ES-I3 (cell line): ENCODE results near the gene RPUSD4.
"Not testable (repeated sequence)": the region's sequence is repeated elsewhere in the genome, so short reads cannot be mapped to it uniquely, and the experiment has no call there.

Source experiments
- H3K36me3 ChIP-seq: 2 replicates; pipeline ENCODE4 v1.6.1; 2013; ENCODE audit warnings: mild to moderate bottlenecking, low read length, control low read depth, moderate library complexity; ENCODE audit not compliant: insufficient read depth
- H3K4me1 ChIP-seq: 2 replicates; pipeline ENCODE4 v1.6.1; 2013; ENCODE audit warnings: mild to moderate bottlenecking, control low read depth, low read length; ENCODE audit not compliant: insufficient read depth
- H3K9ac ChIP-seq: 2 replicates; pipeline ENCODE4 v1.6.1; 2013; ENCODE audit warnings: low read depth, mild to moderate bottlenecking, low read length, moderate library complexity
- H3K9me3 ChIP-seq: 2 replicates; pipeline ENCODE4 v1.6.1; 2013; ENCODE audit warnings: mild to moderate bottlenecking, low read length, moderate library complexity; ENCODE audit not compliant: control insufficient read depth, insufficient read depth

RPUSD4 gene, protein sequence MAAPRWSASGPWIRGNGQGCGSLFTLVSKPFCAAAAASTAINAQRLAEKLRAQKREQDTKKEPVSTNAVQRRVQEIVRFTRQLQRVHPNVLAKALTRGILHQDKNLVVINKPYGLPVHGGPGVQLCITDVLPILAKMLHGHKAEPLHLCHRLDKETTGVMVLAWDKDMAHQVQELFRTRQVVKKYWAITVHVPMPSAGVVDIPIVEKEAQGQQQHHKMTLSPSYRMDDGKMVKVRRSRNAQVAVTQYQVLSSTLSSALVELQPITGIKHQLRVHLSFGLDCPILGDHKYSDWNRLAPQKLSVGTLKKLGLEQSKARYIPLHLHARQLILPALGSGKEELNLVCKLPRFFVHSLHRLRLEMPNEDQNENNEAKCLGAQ

DNA sequence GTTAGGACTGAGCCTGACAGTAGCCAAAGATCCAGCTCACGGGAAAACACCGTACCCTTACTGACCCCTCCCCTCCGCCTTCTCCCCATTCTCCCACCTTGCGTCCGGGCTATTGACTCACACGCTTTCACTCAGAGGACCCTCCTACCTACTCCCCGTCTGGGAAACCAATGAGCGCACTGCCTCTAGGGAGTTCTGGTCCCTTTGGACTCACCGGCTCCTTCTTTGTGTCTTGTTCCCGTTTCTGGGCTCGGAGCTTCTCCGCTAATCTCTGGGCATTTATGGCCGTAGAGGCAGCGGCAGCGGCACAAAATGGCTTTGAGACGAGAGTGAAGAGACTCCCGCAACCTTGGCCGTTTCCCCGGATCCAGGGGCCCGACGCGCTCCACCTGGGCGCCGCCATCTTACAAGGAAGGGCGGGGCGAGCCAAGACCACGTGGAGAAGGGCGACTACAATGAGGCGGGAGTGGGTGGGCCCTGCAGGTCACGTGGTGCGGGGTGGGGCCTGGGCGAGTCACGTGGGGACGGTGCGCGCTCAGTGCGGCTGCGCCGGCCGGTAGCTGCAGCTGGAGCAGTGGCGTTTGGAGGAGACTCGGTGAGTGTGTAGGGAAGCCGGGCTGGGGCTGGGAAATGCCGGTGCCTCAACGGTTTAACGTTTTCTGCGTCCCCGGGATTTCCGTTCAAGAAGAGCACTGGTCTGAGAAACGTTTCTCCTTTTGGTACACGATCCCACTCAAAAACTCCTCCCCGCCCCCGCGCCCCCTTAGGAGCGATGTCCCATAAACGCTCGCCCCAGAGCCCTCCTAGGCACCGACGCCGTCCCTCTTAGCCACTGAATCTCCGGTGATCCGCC is at the start of gene RPUSD4, which contains the start of gene FAM118B:
Gene RPUSD4, minus strand, starts transcription at position 415 of the 853 bp plus-strand sequence. Its CDS starts 12 bp downstream, at position 403.
Gene FAM118B, plus strand, starts transcription at position 547 of the 853 bp plus-strand sequence. CDS start 23,220 bp downstream, outside the sequence.
- Histone ChIP-seq H3K9ac (peak within 1 kb of the TSS; percentile 73), H3K9me3 (no peaks in the 10 kb centered on the region), H3K4me1 (peaks cover 5% of the 10 kb centered on the region; the same call in 1 of the 2 replicates), H3K36me3 (peaks cover 13% of the 10 kb centered on the region; the same call in 1 of the 2 replicates)

DNA sequence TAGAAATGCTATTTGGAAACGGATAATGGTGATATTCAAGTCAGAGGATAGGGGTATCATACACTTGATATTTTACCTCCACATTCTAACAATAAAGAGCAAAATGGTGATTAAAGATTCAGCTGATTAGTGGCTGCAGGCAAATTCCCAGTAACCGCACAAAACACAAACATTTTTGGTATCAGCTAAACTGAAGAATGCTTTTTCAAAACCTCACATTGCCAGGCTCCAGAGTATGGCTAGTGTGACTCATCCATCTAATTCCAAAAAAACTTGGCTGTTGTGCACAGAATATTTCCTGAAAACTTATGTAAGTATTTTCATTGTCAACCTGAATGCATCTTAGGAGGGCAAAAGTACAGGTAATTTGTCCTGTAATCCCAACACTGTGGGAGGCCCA is 46.3 kb upstream of the RPUSD4 start:
- Histone ChIP-seq H3K36me3 (peaks cover 13% of the 10 kb centered on the region), H3K9me3 (no peaks in the 10 kb centered on the region), H3K9ac (no peak overlapping the region), H3K4me1 (no peaks in the 10 kb centered on the region)

GRCh38 chr11:126257144-126257543 is 45.7 kb upstream of the RPUSD4 start:
- Histone ChIP-seq H3K4me1 (no peaks in the 10 kb centered on the region), H3K36me3 (peaks cover 9% of the 10 kb centered on the region), H3K9ac (no peak overlapping the region), H3K9me3 (no peaks in the 10 kb centered on the region)

- Histone ChIP-seq H3K36me3 (peaks cover 8% of the 10 kb centered on the region), H3K9ac (no peak overlapping the region), H3K9me3 (no peaks in the 10 kb centered on the region), H3K4me1 (no peaks in the 10 kb centered on the region)
Observed at GRCh38 chr11:126256216-126256615, 44.8 kb upstream of the RPUSD4 start.

DNA sequence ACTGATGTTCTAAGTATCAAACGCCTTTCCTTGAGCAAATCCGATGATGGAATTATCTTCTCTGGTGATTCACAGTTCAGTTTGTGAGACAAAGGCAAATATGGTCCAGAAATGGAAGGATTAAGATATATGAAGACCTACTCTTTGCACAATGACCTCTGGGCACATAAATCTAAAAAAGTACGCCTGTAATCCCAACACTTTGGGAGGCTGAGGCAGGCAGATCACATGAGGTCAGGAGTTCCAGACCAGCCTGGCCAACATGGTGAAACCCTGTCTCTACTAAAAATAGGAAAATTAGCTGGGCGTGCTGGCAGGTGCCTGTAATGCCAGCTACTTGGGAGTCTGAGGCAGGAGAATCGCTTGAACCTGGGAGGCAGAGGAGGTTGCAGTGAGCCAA is 44.1 kb upstream of the RPUSD4 start:
- H3K4me1 ChIP-seq, H3K36me3 ChIP-seq, H3K9ac ChIP-seq, H3K9me3 ChIP-seq: not testable (repeated sequence)

- no peaks in the 10 kb centered on the region for H3K4me1 ChIP-seq
- no peak overlapping the region for H3K9ac ChIP-seq
- H3K9me3 ChIP-seq = no peaks in the 10 kb centered on the region
- H3K36me3 ChIP-seq = peaks cover 8% of the 10 kb centered on the region
Observed at GRCh38 chr11:126254819-126255218, 43.4 kb upstream of the RPUSD4 start.

GRCh38 chr11:126253265-126253664 is 41.8 kb upstream of the RPUSD4 start:
- no peak overlapping the region for H3K9ac ChIP-seq
- no peaks in the 10 kb centered on the region for H3K4me1 ChIP-seq
- no peaks in the 10 kb centered on the region for H3K9me3 ChIP-seq
- peaks cover 5% of the 10 kb centered on the region for H3K36me3 ChIP-seq

- Histone ChIP-seq H3K4me1 (no peaks in the 10 kb centered on the region), H3K36me3 (peaks cover 6% of the 10 kb centered on the region), H3K9ac (no peak overlapping the region), H3K9me3 (no peaks in the 10 kb centered on the region)
Observed at GRCh38 chr11:126246636-126247035, 35.2 kb upstream of the RPUSD4 start.

- Histone ChIP-seq H3K36me3 (peaks cover 4% of the 10 kb centered on the region), H3K4me1 (no peaks in the 10 kb centered on the region), H3K9me3 (no peaks in the 10 kb centered on the region)
Observed at GRCh38 chr11:126233391-126233790, 21.9 kb upstream of the RPUSD4 start.

GRCh38 chr11:126232683-126233082 is 21.2 kb upstream of the RPUSD4 start:
- Histone ChIP-seq H3K4me1 (no peaks in the 10 kb centered on the region), H3K9me3 (no peaks in the 10 kb centered on the region), H3K36me3 (peaks cover 4% of the 10 kb centered on the region)

More at GRCh38 chr11:126233391-126233790, 21.9 kb upstream of the RPUSD4 start:
- H3K9ac ChIP-seq = no peak overlapping the region

GRCh38 chr11:126231725-126232459 is 20.4 kb upstream of the RPUSD4 start:
- Histone ChIP-seq H3K9ac (no peak overlapping the region), H3K9me3 (no peaks in the 10 kb centered on the region), H3K36me3 (peaks cover 4% of the 10 kb centered on the region), H3K4me1 (no peaks in the 10 kb centered on the region)

More at GRCh38 chr11:126232683-126233082, 21.2 kb upstream of the RPUSD4 start:
- H3K9ac ChIP-seq = no peak overlapping the region

DNA sequence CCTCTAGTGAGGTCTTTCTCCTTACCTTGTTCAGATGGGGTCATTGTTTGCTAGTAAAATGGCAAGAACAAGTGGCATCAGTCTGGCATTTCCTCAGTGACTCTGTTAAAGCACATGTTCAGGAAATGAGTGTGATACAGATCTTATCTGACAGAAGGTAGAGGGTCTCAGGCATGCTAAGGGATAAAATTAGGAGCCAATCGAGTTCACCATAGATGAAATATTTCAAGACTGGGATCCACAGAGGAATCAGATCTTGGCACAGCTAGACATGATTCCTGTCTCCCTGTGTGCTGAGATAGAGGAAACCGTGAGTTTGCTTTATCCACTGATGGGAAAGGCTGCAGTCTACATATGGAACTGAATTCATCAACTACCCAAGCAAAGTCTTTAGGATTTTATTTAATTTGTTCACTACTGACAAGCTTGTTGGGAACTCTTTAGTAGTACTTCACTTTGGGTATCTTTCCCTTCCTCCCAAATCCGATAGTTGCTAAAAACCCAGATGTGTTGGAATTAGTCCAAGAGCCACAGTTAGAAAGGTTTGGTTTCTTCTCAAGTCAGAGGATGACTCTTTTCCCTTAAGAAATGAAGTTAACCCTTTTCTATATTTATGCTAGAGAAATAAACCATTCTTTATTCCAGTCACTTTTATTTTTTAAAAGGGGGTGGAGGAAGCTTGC is 18.5 kb upstream of the RPUSD4 start:
- Histone ChIP-seq H3K9me3 (peaks cover 6% of the 10 kb centered on the region), H3K9ac (no peak overlapping the region), H3K4me1 (no peaks in the 10 kb centered on the region), H3K36me3 (peaks cover 4% of the 10 kb centered on the region; the same call in 1 of the 2 replicates)

DNA sequence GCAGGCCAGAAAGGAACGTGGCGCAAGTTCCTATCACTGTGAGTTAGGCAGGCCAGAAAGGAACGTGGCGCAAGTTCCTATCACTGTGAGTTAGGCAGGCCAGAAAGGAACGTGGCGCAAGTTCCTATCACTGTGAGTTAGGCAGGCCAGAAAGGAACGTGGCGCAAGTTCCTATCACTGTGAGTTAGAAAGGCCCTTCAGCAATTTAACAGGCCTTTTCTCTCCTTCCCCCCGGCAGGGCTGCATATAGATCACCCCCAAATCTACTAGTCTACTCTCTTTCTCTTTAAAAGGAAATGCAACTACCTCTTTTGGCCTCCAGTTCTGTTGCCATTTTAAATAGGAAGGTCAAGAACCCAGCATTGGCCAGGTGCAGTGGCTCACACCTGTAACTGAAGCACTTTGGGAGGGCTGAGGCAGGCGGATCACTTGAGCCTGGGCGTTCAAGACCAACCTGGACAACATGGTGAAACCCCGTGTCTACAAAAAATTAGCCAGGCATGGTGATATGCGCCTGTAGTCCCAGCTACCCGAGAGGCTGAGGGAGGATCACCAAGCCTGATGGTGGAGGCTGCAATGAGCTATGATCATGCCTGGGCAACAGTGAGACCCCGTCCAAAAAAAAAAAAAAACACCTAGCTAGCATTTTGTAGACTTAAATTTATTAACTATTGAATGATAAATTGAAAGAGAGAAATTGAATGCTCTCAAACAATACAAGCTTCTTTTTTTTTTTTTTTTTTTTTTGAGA is 15.1 kb upstream of the RPUSD4 start:
- no peaks in the 10 kb centered on the region; the same call in 1 of the 2 replicates for H3K36me3 ChIP-seq
- H3K9me3 ChIP-seq = peaks cover 6% of the 10 kb centered on the region
- H3K4me1 ChIP-seq = no peaks in the 10 kb centered on the region
- no peak overlapping the region for H3K9ac ChIP-seq
